ENCODE data around the gene ULK4.

DNA sequence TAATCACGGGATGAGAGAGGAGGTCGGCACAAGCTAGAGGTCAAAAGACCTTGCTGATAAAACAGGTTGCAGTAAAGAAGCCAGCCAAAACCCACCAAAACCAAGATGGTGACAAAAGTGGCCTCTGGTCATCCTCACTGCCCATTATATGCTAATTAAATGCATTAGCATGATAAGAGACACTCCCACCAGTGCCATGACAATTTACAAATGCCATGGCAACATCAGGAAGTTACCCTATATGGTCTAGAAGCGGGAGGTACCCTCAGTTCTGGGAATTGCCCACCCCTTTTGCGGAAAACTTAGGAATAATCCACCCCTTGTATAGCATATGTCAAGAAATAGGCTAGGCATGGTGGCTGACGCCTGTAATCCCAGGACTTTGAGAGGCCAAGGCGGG, 4.3 kb upstream of the ULK4 start:
- TF ChIP-seq, protein P1, sequence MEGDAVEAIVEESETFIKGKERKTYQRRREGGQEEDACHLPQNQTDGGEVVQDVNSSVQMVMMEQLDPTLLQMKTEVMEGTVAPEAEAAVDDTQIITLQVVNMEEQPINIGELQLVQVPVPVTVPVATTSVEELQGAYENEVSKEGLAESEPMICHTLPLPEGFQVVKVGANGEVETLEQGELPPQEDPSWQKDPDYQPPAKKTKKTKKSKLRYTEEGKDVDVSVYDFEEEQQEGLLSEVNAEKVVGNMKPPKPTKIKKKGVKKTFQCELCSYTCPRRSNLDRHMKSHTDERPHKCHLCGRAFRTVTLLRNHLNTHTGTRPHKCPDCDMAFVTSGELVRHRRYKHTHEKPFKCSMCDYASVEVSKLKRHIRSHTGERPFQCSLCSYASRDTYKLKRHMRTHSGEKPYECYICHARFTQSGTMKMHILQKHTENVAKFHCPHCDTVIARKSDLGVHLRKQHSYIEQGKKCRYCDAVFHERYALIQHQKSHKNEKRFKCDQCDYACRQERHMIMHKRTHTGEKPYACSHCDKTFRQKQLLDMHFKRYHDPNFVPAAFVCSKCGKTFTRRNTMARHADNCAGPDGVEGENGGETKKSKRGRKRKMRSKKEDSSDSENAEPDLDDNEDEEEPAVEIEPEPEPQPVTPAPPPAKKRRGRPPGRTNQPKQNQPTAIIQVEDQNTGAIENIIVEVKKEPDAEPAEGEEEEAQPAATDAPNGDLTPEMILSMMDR (conservative IDR thresholded peaks at IDR 0.05), result no peak
- TF ChIP-seq EZH2 (IDR thresholded peaks at IDR 0.05; ENCODE audit: low read depth), result no peak
